Fibroblast of the conjunctiva (primary cell): ENCODE measurements around the gene NPIPB2.
"Not testable (repeated sequence)": the region's sequence is repeated elsewhere in the genome, so short reads cannot be mapped to it uniquely, and the experiment has no call there.

ENCODE experiments used
- DNase-seq: peaks from one replicate; pipeline ENCODE4 v3.0.0-alpha.2; 2010; ENCODE audit warnings: low read depth

NPIPB2 gene

DNA sequence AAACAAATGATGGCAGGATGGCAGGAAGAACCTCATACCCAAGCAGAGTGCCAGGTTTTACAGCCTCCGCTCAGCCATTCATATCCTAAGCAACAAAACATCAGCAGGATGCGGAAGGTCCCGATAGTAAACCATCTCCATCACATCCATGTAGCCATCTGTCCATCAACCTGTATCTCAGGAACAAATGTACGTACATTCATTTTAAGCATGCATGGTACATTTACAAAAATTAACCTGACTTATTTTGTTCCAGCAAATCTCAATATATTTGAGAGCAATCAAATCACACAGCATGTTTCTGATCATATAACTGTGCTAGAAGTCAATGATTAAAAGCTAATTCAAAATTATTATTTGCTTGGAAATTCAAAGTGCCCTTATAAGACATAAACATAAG lies at the start of gene NPIPB2:
Gene NPIPB2, minus strand, starts transcription at position 101 of the 400 bp plus-strand sequence. Its CDS starts 0 bp downstream, at position 101.
- not testable (repeated sequence) for DNase-seq

DNA sequence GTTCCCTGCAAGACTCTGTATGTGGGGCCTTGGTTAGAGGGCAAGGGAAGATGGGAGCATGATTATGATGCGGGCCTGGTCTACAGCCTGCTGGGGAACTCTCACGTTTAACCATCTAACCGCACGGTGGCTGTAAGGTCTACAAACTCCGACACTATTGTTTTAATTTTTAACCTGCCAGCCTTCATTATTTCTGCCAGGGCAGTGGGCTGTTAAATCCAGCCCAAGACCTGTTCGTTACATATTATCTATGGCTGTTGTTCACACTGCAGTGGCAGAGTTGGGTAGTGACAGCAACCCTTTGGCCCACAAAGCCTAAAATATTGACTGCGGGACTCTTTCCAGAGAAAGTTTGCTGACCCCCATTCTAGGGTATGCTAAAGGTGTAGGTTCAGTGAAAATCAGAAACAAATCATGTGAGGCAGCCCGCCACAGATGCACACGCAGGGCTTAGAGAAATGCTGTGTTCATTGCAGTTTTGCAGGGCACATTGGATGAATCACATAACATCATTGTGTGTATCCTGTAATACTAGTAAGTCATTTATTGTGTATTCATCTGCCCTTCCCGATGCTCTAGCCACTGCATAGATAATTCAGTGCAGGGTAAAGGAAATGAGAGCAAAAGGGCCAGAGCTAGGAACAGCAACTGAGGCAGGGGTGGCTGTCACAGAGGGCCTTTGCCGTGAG lies 49.0 kb upstream of the NPIPB2 start:
- no peak for DNase-seq

DNA sequence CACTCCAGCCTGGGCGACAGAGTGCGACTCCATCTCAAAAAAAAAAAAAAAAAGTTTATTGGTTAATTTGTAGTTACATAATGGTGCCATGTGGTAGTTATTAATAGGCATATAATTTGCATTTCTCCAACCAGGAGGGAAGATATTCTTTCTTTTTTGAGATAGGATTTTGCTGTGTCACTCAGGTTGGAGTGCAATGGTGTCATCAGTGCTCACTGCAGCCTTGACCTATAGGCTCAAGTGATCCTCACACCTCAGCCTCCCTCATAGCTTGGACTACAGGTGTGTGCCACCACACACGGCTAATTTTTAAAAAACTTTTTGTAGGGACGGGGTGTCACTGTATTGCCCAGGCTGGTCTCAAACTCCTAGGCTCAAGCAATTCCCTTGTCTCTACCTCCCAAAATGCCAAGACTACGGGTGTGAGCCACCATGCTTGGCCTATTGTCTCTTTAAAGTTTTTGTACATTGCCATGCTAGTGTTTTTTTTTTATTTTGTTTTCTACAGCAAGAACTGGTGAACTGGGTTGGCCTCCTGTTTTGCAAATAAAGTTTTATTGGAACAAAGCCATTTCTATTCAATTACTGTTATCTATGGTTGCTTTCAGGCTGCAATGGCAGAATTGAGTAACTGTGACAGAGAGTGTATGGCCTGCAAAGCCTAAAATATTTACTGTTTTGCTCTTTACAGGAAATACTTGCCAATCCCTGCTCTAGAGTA lies 46.6 kb upstream of the NPIPB2 start:
- DNase-seq, result no peak

DNA sequence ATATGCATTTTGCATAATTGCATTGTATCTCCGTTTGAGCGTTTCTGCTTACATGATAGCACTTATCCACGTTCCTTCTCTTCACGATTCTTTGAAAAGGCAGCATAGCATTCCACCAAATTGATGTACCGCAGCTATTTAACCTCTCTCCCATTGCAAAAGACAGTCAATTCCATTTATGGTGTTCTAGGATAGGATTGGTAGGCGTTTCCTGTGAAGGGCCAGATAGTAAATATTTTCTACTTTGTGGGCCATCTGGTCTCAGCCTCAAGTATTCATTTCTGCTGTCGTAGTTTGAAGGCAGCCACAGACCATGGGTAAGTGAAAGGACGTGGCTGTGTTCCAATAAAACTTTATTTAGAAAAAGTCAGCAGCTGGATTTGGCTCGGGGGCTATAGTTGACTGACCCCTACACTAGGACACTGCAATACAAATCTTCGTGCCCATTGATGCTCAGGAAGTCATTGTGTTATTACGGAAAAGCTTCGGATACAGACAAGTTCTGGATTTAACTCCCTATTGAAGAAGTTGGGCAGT lies 44.7 kb upstream of the NPIPB2 start:
- DNase-seq, result no peak

DNA sequence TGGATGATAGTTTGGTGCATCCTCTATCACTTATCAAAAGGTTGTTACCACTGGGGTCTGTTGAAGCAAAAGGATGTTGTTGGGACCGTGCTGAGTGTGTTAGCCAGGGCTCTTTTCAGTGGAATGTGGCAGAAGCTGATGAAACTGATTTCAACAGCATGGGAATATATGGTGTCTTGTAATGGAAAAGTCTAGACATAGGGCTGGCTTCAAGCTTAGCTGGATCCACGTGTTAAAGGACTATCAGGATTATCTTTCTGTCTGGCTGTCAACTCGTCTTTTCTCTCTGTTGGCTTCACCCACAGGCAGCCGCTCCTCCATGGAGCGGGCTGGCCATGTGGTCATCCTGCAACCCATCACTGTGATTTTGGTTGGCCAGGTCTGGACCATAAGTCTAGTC lies 43.4 kb upstream of the NPIPB2 start:
- no peak for DNase-seq

DNA sequence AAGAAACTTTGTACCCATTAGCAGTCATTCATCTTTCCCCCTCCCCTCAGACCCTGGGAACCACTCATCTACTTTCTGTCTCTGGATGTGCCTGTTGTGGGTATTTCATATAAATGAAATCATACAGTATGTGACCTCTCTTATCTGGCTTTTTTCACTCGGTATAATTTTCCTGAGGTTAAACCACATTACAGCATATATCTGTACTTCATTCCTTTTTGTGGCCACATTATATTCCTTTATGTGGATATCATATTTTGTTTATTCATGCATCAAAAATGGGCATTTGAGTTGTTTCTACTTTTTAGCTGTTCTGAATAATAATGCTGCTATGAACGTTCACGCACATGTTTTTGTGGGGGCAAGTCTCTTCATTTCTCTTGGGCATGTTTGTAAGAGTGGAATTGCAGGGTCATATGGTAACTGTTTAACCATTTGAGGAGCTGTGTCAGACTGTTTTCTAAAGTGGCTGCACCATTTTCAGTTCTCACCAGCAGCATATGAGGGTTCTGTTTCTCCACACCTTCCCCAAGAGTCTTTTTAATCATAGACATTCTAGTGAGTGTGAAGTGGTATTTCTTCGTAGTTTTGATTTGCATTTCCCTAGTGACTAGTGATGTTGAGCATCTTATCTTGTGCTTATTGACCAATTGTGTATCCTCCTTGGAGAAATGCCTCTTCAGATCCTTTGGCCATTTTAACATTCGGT lies 38.4 kb upstream of the NPIPB2 start:
- DNase-seq, result no peak

DNA sequence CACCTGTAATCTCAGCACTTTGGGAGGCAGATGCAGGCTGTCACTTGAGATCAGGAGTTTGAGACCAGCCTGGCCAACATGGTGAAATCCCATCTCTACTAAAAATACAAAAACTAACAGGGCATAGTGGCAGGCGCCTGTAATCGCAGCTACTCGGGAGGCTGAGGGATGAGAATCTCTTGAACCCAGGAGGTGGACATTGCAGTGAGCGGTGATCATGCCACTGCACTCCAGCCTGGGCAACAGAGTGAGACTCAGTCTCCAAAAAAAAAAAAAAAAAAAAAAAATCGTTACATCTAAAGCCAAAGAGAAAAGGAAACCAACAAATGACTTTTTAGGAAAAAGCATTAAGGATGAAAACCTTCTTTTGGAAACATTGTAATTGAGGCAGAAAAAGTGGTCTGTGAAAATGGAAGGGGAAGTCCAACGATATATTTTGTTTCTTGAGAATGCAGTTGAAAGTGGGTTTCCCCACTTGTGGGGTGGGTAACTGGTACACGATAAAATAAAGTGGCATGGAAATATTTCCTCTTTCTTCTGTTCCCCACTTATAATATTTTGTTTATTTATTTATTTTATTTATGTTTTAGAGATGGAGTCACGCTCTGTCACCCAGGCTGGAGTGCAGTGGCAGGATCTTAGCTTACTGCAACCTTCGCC lies 37.3 kb upstream of the NPIPB2 start:
- no peak for DNase-seq

DNA sequence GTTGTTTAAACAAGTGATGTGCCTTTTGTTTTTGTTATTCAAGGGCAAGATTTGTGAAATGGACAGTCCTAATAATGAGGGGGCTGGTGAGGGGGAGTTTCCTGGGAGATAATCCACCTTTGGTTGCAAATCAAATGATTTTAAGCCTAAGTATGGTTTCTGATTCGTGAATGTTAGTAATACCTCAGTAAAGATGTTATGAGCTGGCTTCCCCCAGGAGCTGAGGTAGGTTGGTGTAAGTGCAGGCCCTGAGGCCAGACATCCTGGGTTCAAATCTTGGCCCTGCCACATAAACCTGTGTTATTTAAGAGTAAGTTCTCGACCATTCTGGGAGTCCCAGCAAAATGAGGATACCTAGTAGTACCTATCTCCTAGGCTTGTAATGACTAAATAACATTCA lies 36.2 kb upstream of the NPIPB2 start:
- no peak for DNase-seq

DNA sequence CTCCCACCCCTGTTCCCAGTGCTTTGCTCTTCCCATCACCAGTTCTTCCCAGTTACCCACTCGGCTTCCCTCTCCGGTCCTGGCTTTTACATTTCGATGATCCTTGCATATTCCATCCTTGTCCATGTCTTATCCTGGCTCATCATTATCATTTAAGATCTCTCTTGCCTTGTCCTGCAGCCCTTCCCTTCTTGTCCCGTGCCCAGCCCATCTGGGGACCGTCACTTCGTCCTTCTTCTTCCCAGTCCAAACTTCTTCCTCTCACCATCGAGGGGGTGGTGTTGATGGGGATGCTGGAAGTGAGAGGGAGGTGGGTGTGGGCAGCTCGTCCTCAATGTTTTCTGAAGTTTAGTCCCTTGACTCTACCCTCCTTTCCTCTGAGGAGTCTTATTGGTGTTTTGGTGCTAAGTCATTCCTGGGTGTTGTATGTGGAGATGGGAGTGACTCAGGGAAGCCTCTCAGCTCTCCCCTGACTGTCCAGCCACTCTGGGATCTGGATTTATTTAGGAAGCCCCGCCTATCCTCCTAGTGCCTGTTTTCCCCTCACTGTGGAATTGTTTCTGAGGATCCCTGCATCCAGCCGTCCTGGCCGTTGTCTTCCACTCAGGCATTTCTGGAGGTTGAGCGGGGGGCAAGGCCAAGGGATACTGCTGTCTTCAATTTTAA lies 35.7 kb upstream of the NPIPB2 start:
- DNase-seq, result peak; percentile 54

DNA sequence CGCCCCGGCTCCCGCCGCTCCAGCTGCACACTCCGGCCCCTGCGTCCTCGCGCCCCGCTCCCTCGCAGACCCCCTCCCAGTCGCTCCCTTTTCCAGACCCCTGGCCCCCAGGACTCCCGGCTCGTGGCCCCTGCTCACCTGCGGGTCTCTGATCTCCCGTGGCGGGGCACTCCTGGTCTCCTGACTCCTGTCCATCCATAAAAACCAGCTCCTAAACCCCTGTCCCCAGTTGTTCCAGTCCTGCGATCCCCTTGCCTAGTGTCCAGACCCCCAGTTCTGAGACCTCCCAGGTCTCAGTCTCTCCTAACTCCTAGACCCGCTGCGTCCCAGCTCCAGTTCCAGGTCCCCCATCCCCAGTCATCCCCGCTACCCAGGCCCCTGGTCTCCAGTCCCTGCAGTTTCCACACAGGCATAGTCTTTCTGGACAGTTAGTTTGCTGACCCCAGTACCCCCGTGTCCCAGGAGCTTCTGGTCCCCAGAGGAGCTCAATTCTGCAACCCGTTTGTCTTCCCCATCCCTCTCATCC lies 35.1 kb upstream of the NPIPB2 start:
- DNase-seq, result no peak

DNA sequence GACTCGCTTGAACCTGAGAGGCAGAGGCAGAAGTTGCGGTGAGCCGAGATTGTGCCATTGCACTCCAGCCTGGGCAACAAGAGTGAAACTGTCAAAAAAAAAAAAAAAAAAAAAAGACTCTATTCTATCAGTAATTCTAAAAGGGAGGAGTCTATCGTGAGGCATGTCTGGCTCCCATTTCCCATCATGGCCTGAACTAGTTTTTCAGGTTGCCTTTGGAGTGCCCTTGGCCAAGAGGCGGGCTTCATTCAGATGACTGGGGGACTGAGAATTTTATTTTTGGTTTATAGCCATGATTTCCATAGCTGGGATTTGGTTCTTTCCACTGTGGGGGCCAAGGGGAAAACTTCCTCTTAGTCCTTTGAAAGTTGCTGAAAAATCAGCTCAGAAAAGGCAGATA lies 31.2 kb upstream of the NPIPB2 start:
- no peak for DNase-seq

DNA sequence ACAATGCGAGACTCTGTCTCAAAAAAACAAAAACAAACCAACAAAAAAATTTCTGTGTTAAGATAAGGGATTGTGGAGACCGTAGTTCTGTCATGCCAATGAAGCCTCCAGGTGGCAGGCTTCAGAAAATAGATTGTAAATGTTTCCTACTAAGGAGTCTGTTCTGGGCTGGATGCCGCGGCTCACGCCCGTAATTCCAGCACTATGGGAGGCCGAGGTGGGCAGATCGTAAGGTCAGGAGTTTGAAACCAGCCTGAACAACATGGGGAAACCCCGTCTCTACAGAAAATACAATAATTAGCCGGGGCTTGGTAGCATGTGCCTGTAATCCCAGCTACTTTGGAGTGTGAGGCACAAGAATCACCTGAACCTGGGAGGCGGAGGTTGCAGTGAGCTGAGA lies 30.3 kb upstream of the NPIPB2 start:
- no peak for DNase-seq

DNA sequence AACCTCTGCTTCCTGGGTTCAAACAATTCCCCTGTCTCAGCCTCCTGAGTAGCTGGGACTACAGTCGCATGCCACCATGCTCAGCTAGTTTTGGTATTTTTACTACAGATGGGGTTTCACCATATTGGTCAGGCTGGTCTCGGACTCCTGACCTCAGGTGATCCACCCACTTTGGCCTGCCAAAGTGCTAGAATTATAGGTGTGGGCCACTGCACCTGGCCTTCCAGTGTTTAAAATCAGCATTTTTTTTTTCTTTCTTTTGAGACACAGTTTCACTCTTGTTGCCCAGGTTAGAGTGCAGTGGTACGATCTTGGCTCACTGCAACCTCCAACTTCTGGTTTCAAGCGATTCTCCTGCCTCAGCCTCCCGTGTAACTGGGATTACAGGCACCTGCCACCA lies 28.4 kb upstream of the NPIPB2 start:
- not testable (repeated sequence) for DNase-seq

DNA sequence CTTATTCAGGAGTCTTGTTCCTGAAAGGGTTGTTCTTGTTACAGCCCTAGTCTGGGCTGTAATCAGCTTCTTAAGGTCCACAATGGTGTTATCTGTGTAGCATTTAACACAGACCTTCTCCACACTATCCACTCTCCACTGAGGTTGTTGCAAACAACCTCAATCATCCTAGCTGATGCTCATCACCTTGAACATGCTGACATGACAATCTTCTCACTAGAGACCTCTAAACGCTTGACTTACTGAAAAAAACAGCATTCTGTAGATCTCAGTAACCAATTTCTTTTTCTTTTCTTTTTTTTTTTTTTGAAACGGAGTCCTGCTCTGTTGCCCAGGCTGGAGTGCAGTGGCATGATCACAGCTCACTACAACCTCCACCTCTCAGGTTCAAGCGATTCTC lies 26.7 kb upstream of the NPIPB2 start:
- no peak for DNase-seq

DNA sequence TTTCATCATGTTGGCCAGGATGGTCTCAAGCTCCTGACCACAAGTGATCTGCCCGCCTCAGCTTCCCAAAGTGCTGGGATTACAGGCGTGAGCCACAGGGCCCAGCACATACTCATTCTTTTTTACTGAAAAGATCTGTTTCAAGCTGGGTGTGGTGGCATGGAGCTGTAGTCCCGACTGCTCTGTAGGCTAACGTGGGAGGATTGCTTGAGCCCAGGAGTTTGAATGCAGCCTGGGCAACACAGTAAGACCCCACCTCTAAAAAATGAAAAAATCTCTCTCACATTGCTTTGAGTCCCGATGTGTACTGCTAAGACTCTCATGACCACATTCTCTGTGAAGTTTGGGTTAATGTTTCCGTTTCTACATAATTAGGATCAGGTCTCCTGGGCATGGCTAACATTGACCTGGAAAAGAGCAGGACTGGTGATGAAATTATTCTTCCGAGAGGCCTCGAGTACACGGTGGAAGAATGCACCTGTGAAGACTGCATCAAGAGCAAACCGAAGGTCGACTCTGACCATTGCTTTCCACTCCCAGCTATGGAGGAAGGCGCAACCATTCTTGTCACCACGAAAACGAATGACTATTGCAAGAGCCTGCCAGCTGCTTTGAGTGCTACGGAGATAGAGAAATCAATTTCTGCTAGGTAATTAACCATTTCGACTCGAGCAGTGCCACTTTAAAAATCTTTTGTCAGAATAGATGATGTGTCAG lies 25.5 kb upstream of the NPIPB2 start:
- DNase-seq, result no peak

DNA sequence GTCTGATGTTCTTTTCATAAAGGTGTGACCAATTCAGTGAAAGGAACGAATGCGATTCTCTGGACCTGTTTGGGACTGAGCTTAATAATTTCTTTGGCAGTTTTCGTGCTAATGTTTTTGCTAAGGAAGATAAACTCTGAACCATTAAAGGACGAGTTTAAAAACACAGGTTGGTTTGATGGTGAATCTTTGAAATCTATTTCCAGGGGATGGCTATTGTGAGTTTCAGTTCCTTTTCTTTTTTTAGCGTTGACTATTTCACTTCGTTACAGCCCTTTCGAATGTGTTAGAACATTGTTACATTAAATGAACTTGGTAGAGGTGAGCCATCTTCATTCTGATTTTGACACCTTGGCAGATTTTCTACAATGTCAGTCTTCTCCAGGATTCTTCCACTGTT lies 24.3 kb upstream of the NPIPB2 start:
- DNase-seq, result no peak

DNA sequence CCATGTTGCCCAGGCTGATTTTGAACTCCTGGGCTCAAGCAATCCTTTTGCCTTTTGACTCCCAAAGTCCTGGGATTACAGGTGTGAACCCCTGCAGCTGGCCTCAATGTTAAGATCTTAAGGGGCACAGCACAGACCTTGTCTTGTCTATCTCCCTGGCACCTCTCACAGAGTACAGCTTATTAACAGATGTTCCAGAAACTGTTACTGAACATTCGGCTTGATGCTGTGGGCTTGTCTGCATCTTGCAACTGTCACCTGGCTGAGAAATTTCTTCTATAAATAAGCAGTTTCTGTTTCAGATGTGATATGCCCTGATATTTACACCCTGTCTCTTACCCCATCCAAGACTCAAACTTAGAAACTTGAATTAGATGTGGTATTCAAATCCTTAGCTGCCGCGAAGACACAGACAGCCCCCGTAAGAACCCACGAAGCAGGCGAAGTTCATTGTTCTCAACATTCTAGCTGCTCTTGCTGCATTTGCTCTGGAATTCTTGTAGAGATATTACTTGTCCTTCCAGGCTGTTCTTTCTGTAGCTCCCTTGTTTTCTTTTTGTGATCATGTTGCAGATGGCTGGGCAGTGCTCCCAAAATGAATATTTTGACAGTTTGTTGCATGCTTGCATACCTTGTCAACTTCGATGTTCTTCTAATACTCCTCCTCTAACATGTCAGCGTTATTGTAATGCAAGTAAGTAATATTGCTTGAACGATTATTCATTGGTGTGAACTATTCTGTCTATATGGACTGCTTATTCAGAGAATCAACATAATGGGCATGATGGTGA lies 23.1 kb upstream of the NPIPB2 start, which contains the start of gene TNFRSF17:
Gene TNFRSF17, plus strand, starts transcription at position 450 of the 791 bp plus-strand sequence. Its CDS starts 115 bp downstream, at position 565.
- no peak for DNase-seq

DNA sequence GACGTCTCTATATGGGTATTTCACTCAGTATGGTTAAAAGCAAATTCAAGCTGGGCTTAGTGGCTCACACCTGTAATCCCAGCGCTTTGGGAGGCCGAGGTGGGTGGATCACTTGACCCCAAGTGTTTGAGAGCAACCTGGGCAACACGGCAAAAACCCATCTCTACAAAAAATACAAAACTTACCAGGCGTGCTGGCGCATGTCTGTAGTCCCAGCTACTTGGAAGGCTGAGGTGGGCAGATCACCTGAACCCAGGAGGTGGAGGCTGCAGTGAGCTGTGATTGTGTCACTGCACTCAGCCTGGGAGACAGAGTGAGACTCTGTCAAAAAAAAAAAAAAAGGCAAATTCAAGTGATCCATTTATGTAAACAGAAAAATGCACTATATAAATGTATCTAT lies 21.9 kb upstream of the NPIPB2 start:
- DNase-seq, result no peak

DNA sequence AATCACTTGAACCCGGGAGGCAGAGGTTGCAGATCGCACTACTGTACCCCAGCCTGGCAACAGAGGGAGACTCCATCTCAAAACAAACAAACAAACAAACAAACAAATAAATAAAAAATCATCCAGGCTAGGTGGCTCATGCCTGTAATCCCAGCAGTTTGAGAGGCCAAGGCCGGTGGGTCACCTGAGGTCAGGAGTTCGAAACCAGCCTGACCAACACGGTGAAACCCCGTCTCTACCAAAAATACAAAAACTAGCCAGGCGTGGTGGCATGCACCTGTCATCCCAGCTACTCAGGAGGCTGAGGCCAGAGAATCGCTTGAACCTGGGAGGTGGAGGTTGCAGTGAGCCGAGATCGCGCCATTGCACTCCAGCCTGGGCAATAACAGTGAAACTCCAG lies 21.1 kb upstream of the NPIPB2 start:
- not testable (repeated sequence) for DNase-seq

DNA sequence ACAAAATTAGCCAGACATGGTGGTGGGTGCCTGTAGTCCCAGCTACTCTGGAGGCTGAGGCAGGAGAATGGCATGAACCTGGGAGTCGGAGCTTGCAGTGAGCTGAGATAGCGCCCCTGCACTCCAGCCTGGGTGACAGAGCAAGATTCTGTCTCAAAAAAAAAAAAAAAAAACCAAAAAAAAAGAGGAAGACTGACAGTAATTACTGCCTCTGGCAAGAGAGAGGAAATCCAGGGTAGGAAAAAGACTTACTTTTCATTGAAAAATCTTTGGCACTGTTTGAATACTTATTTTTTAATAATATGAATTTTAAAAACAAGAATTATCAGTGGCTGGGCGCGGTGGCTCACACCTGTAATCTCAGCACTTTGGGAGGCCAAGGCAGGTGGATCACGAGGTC lies 20.6 kb upstream of the NPIPB2 start:
- not testable (repeated sequence) for DNase-seq
